GM12878 (cell line): Measurements from ENCODE around the gene CCDC34. TPM values are rescaled to one million over a fixed set of nuclear protein-coding genes. Genes with fewer than 3 reads are reported as not detected.

Source experiments
- ATAC-seq: fragments of 200-7000 bp; cut with Tn5 transposase; 3 replicates; pipeline ENCODE4 v1.9.1; 2020; ENCODE audit warnings: mild to moderate bottlenecking, moderate library complexity
- BruUV-seq: library from RNA; stranded (reverse); fragments of 400-500 nt; replicated peaks from 2 replicates; lab custom pipeline; 2021; lab: Mats Ljungman, UMichigan
- CTCF ChIA-PET: fragments of 300-600 bp; sonication (Branson Sonifier 250); formaldehyde crosslinking; extraction: SDS; loops from one replicate; lab custom pipeline; 2021; ENCODE audit warnings: inconsistent platforms; lab: Yijun Ruan, JAX
- POLR2A ChIA-PET: fragments of 350-600 bp; formaldehyde crosslinking; extraction: SDS; loops from one replicate; lab custom pipeline; 2021; ENCODE audit warnings: inconsistent platforms; lab: Charles Lee
- RAD21 ChIA-PET: fragments of 300-600 bp; sonication (Branson Sonifier 250); formaldehyde crosslinking; loops from one replicate; lab custom pipeline; 2023; ENCODE audit warnings: antibody characterized with exemption; ENCODE audit not compliant: unreplicated experiment; lab: Charles Lee
- SMC1A ChIA-PET: fragments of 300-600 bp; sonication (Branson Sonifier 250); formaldehyde crosslinking; loops from one replicate; lab custom pipeline; 2023; ENCODE audit not compliant: unreplicated experiment, uncharacterized antibody; lab: Charles Lee
- DNase-seq: peaks from one replicate; pipeline ENCODE4 v3.0.0-alpha.2; 2011; ENCODE audit warnings: low read depth, low spot score
- FAIRE-seq: peaks from 3 replicates; lab custom pipeline; 2011; peaks lifted over from hg19 to GRCh38; lab: Jason Lieb, UNC
- H2AFZ ChIP-seq: 2 replicates; pipeline ENCODE4 v1.6.0; 2011; ENCODE audit warnings: low read depth, low read length, control low read depth; ENCODE audit not compliant: control insufficient read depth
- H3K27ac ChIP-seq: 2 replicates; pipeline ENCODE4 v1.5.1; 2011; ENCODE audit warnings: control low read depth; ENCODE audit not compliant: control insufficient read depth, insufficient read depth
- H3K27me3 ChIP-seq, 2 experiments: replicated peaks in 1 of 2; 2 replicates each; pipeline versions ENCODE4 v1.6.0 to v1.6.1; 2011; ENCODE audit warnings: low read length in 1 of 2; ENCODE audit not compliant: control insufficient read depth in 2 of 2, insufficient read depth in 2 of 2
- H3K36me3 ChIP-seq, 2 experiments: 2 replicates each; pipeline ENCODE4 v1.5.1; 2011; ENCODE audit warnings: low read length in 1 of 2; ENCODE audit not compliant: control insufficient read depth in 2 of 2, insufficient read depth in 2 of 2
- H3K4me1 ChIP-seq: 2 replicates; pipeline ENCODE4 v1.6.1; 2011; ENCODE audit warnings: mild to moderate bottlenecking, low read length, moderate library complexity, mixed read lengths; ENCODE audit not compliant: control insufficient read depth, insufficient read depth
- H3K4me2 ChIP-seq: 2 replicates; pipeline ENCODE4 v1.6.0; 2011; ENCODE audit warnings: control low read depth; ENCODE audit not compliant: control insufficient read depth, insufficient read depth
- H3K4me3 ChIP-seq: fragments of 200-600 bp; sonication (generic); 2 replicates; pipeline ENCODE4 v1.5.1; 2016
- H3K79me2 ChIP-seq: 2 replicates; pipeline ENCODE4 v1.6.0; 2011; ENCODE audit warnings: low read length; ENCODE audit not compliant: control insufficient read depth, insufficient read depth
- H3K9ac ChIP-seq: 2 replicates; pipeline ENCODE4 v1.8.0; 2011; ENCODE audit warnings: low read length, control low read depth, mixed read lengths; ENCODE audit not compliant: control insufficient read depth, insufficient read depth
- H3K9me3 ChIP-seq: replicated peaks from 3 replicates; pipeline ENCODE4 v1.5.1; 2011; ENCODE audit warnings: mild to moderate bottlenecking, low read length; ENCODE audit not compliant: control insufficient read depth, insufficient read depth
- H4K20me1 ChIP-seq: 2 replicates; pipeline ENCODE4 v1.6.0; 2011; ENCODE audit not compliant: control insufficient read depth, insufficient read depth
- MEF2A ChIP-seq: IDR thresholded peaks from 2 replicates; pipeline ENCODE4 v1.6.1; 2011; ENCODE audit warnings: low read depth, mild to moderate bottlenecking, low read length, moderate library complexity; ENCODE audit not compliant: insufficient read depth
- SIN3A ChIP-seq: IDR thresholded peaks from 2 replicates; pipeline ENCODE4 v1.6.1; 2012; ENCODE audit warnings: low read depth, low read length, improper control_type of control experiment
- SREBF1 ChIP-seq: IDR thresholded peaks from 2 replicates; pipeline ENCODE4 v1.6.1; 2012; ENCODE audit warnings: mild to moderate bottlenecking, low read length
- WRNIP1 ChIP-seq: IDR thresholded peaks from 2 replicates; pipeline ENCODE4 v1.6.1; 2011; ENCODE audit warnings: low read depth, low read length, improper control_type of control experiment, borderline replicate concordance
- ZNF217 ChIP-seq: fragments of 450-650 bp; IDR thresholded peaks from 2 replicates; pipeline ENCODE4 v1.6.1; 2017; ENCODE audit warnings: antibody characterized with exemption, mild to moderate bottlenecking
- WGBS: methylation state at CpG from one replicate; pipeline ENCODE4 v1.1.6; 2016; ENCODE audit warnings: low lambda C conversion rate; ENCODE audit not compliant: insufficient replicate concordance, insufficient coverage; ENCODE audit errors: missing lambda C conversion rate; 5-methylcytosine and 5-hydroxymethylcytosine counted together
- in situ Hi-C: fragments of 300-500 bp; cut with MboI; formaldehyde crosslinking; loops from 9 replicates; pipeline ENCODE4 v1.14.3; 2018; ENCODE audit warnings: mixed read lengths
- intact Hi-C: fragments of 100-400 bp; cut with micrococcal nuclease; formaldehyde crosslinking; loops from one replicate; pipeline ENCODE4 v1.14.2; 2022; ENCODE audit not compliant: unreplicated experiment
- polyA plus RNA-seq, 11 experiments: library from polyadenylated mRNA; depleted of rRNA in 4 of 11; unstranded in 6 of 11; stranded (reverse) in 5 of 11; fragments of >200 nt; fragmentation: Nextera tagmentation in 4 of 11; fragmentation: Illumina TruSeq in 1 of 11; extraction: Ambion mirVana in 4 of 11; extraction: Trizol in 1 of 11; gene quantifications; 1 replicate in 1 of 11; 2 replicates in 10 of 11; pipeline versions ENCODE4 v1.2.1 to v1.2.3, GENCODE V29; 2011 to 2016; ENCODE audit warnings: inconsistent platforms in 2 of 11, missing spikeins in 2 of 11, low read depth in 1 of 11
- total RNA-seq, 4 experiments: library from RNA; depleted of rRNA in 3 of 4; stranded (reverse); fragments of >200 nt in 3 of 4; fragmentation: Illumina TruSeq in 1 of 4; extraction: Trizol in 1 of 4; gene quantifications; 2 replicates each; pipeline versions ENCODE4 v1.2.1 to v1.2.3, GENCODE V29; 2013 to 2021
- TF ChIP-seq, protein P1 (sequence below): fragments of 450-650 bp; IDR thresholded peaks from 2 replicates; pipeline ENCODE4 v1.6.1; 2017; ENCODE audit warnings: borderline replicate concordance

CCDC34 gene
- total and polyA plus RNA-seq, 10 of the 15 experiments (the other 5 are each of a cell fraction or from before 2014, with no cell fraction given): 6.2 to 39.1 (median 14.6) TPM

DNA sequence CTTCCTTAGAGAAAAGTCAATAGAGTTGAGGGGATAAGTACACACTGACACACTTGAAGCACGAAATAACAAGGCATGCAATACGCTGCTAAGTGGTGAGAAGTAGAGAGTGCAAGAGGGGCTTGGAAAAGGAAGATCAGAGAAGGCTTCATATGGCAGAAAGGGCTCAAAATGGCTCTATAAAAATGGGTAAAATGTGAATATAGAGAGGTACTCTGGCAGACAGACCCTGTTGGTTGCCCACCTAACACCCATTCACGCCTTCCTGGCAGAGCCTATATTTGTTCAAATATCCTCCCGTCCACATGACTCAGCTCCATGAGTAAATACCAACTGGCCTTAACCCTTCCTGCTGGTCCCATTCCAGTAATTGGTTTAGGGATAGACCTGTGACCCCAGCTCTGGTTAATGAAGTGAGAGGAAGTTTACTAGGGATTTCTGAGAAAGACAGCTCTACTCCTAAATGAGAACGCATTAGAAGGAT is 38.9 kb upstream of the CCDC34 start:
- H3K36me3 ChIP-seq: no peaks in the 10 kb centered on the region
- CTCF ChIA-PET: interaction anchor here (0.7 to 1.0 kb wide), 3 partner anchors 11 to 105 kb away, joined by 3 to 4 read pairs (median 3); no protein-coding TSS in a partner anchor
- H3K9ac ChIP-seq: no peak overlapping the region
- ATAC-seq: no peak
- POLR2A ChIA-PET: no interaction called here
- SMC1A ChIA-PET: interaction anchor here (1.0 kb wide), 1 partner anchor 32 kb away, joined by 3 read pairs; no protein-coding TSS in a partner anchor
- no peak overlapping the region for H3K27ac ChIP-seq
- no peaks in the 10 kb centered on the region for H3K79me2 ChIP-seq
- H3K4me2 ChIP-seq: no peak overlapping the region
- no peak for DNase-seq
- no peak overlapping the region for H2AFZ ChIP-seq
- intact Hi-C loops (no loop called here), in situ Hi-C loops (no loop called here)
- BruUV-seq: no TSS peak
- no peaks in the 10 kb centered on the region for H3K27me3 ChIP-seq
- H3K4me1 ChIP-seq: no peaks in the 10 kb centered on the region
- no peak overlapping the region for H3K4me3 ChIP-seq
- FAIRE-seq: no peak
- RAD21 ChIA-PET: no interaction called here
- TF ChIP-seq MEF2A (no peak), ZNF217 (no peak)
- TF ChIP-seq, all 136 proteins: peak for 0
- Histone ChIP-seq H4K20me1 (no peaks in the 10 kb centered on the region), H3K9me3 (no peaks in the 10 kb centered on the region)
- 23% methylated on average over 5 of the region's 5 CpGs for WGBS

DNA sequence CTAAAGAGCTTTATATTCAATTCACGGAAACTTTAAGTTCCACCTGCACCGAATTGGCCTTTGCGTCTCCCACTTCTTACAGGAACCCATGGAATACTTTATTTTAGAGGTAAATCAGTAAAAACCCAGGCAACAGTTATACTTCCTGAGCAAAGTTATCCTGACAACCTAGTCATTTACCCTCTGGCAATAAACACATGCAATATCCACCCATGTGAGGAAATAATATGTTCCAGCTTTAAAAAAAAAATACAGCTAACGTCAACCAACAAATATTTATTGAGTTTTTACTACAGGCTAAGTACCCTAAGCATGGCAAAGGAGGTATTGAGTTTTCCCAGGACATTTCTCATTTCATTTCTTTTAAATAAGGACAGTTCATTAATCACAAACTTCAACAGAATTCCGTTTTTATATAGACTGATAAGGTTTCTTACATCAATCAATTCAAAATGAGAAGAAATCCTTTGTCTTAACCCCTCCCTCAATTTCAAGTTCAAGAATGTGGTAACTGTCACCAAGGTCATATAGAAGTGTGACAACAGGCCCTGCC is 38.3 kb upstream of the CCDC34 start:
- DNase-seq (no peak), FAIRE-seq (no peak), ATAC-seq (no peak)
- Histone ChIP-seq H3K9ac (no peak overlapping the region), H3K9me3 (no peaks in the 10 kb centered on the region), H3K4me1 (no peaks in the 10 kb centered on the region), H2AFZ (no peak overlapping the region), H3K79me2 (no peaks in the 10 kb centered on the region), H4K20me1 (no peaks in the 10 kb centered on the region), H3K36me3 (no peaks in the 10 kb centered on the region), H3K4me3 (no peak overlapping the region), H3K4me2 (no peak overlapping the region), H3K27me3 (no peaks in the 10 kb centered on the region), H3K27ac (no peak overlapping the region)
- ChIA-PET RAD21 (no interaction called here), POLR2A (no interaction called here), SMC1A (interaction anchor here (1.0 kb wide), 1 partner anchor 31 kb away, joined by 3 read pairs; no protein-coding TSS in a partner anchor), CTCF (no interaction called here)
- TF ChIP-seq SREBF1 (no peak), SIN3A (no peak), WRNIP1 (no peak)
- TF ChIP-seq, protein P1, sequence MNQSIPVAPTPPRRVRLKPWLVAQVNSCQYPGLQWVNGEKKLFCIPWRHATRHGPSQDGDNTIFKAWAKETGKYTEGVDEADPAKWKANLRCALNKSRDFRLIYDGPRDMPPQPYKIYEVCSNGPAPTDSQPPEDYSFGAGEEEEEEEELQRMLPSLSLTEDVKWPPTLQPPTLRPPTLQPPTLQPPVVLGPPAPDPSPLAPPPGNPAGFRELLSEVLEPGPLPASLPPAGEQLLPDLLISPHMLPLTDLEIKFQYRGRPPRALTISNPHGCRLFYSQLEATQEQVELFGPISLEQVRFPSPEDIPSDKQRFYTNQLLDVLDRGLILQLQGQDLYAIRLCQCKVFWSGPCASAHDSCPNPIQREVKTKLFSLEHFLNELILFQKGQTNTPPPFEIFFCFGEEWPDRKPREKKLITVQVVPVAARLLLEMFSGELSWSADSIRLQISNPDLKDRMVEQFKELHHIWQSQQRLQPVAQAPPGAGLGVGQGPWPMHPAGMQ: no peak
- BruUV-seq: no TSS peak
- in situ Hi-C loops (no loop called here), intact Hi-C loops (no loop called here)
- WGBS: 59% methylated on average over 5 of the region's 5 CpGs
